ENCODE results near the gene TBL3. TPM values are rescaled to one million over a fixed set of nuclear protein-coding genes. Genes with fewer than 3 reads are reported as not detected.

The TBL3 gene
- total and polyA plus RNA-seq, 9 of the 15 experiments (the other 6 are each of a cell fraction or from before 2014, with no cell fraction given) = 0.97 to 117 (median 24.5) TPM

- no peak for TF ChIP-seq ZNF165 (CRISPR knock-in tag; IDR thresholded peaks at IDR 0.05; ENCODE audit: borderline replicate concordance)
- TF ChIP-seq DEAF1 (CRISPR knock-in tag; IDR thresholded peaks at IDR 0.05) = no peak
- no peak for TF ChIP-seq PTRF (tag; IDR thresholded peaks at IDR 0.05)
- no peak for TF ChIP-seq TBP (optimal IDR thresholded peaks at IDR 0.05; ENCODE audit: low read depth, low read length)
- no peak for TF ChIP-seq CEBPG (CRISPR knock-in tag; IDR thresholded peaks at IDR 0.05)
- TF ChIP-seq CEBPG (tag; conservative IDR thresholded peaks at IDR 0.05 in 1 of 2, IDR thresholded peaks at IDR 0.05 in 1 of 2) = 0 out of 4 replicates have a peak, but pooled peaks of 1 of the 2 experiments have one; percentile 1
- TF ChIP-seq ZNF232 (CRISPR knock-in tag; IDR thresholded peaks at IDR 0.05) = 0 out of 2 replicates have a peak, but pooled peaks have one; percentile 26
- TF ChIP-seq ETV1 (tag; conservative IDR thresholded peaks at IDR 0.05; ENCODE audit: low read depth) = peak; percentile 28; the same call in 1 of the 2 replicates
- TF ChIP-seq NKRF (IDR thresholded peaks at IDR 0.05; ENCODE audit: borderline replicate concordance) = peak; percentile 47; the same call in 1 of the 2 replicates
- 0 out of 2 replicates have a peak, but pooled peaks have one; percentile 6 for TF ChIP-seq EP400 (IDR thresholded peaks at IDR 0.05)
- no peak for TF ChIP-seq ZNF395 (CRISPR knock-in tag; IDR thresholded peaks at IDR 0.05)
- TF ChIP-seq ZNF124 (CRISPR knock-in tag; IDR thresholded peaks at IDR 0.05) = no peak
- TF ChIP-seq ZFPM2 (CRISPR knock-in tag; IDR thresholded peaks at IDR 0.05) = no peak
- TF ChIP-seq ZBTB8A (IDR thresholded peaks at IDR 0.05; ENCODE audit: partially characterized antibody) = no peak
- TF ChIP-seq FOXK1 (CRISPR knock-in tag; IDR thresholded peaks at IDR 0.05; ENCODE audit: borderline replicate concordance) = peak; percentile 83; the same call in 1 of the 2 replicates
- no peak for TF ChIP-seq ZNF551 (CRISPR knock-in tag; IDR thresholded peaks at IDR 0.05)
- TF ChIP-seq POLR2G (IDR thresholded peaks at IDR 0.05; ENCODE audit: low read depth, low read length) = no peak
- TF ChIP-seq SIN3A (IDR thresholded peaks at IDR 0.05; ENCODE audit: borderline replicate concordance in 2 of 2, control insufficient read depth in 1 of 2, low read depth in 2 of 2, low read length in 2 of 2) = peak in 1 of 2 experiments; percentile 62; a peak in 1 of 4 replicates
- no peak; the same call in 1 of the 2 replicates for TF ChIP-seq ZBTB7A (IDR thresholded peaks at IDR 0.05; ENCODE audit: borderline replicate concordance, control insufficient read depth, low read depth, low read length)
- TF ChIP-seq MTA3 (IDR thresholded peaks at IDR 0.05; ENCODE audit: borderline replicate concordance) = no peak
- no peak for TF ChIP-seq PHF21A (IDR thresholded peaks at IDR 0.05; ENCODE audit: borderline replicate concordance, low read depth)
- peak; percentile 73; the same call in 1 of the 2 replicates for TF ChIP-seq ZBTB43 (CRISPR knock-in tag; IDR thresholded peaks at IDR 0.05)
Observed at GRCh38 chr16:2008631-2009163, 36.8 kb downstream of the TBL3 start (continued).
